Measurements from ENCODE around the gene ADGRA3.

- no peak for TF ChIP-seq CTCF (IDR thresholded peaks at IDR 0.05)
- no peak for TF ChIP-seq REST (IDR thresholded peaks at IDR 0.05; ENCODE audit: insufficient read depth in 1 of 2, low read depth in 2 of 2, low read length in 1 of 2)
- no peak for TF ChIP-seq POLR2AphosphoS5 (IDR thresholded peaks at IDR 0.05; ENCODE audit: low read depth, low read length)
- TF ChIP-seq SIN3A (IDR thresholded peaks at IDR 0.05; ENCODE audit: borderline replicate concordance, insufficient read depth, low read depth, low read length) = no peak
- TF ChIP-seq TCF7L2 (IDR thresholded peaks at IDR 0.05; ENCODE audit: low read depth, low read length) = no peak
These were observed 9.0 kb upstream of the ADGRA3 start for GRCh38 chr4:22524895-22525294.
